ENCODE measurements around the gene TSPEAR.
"Not testable (repeated sequence)": the region's sequence is repeated elsewhere in the genome, so short reads cannot be mapped to it uniquely, and the experiment has no call there.

- not testable (repeated sequence) for TF ChIP-seq POLR2AphosphoS5 (IDR thresholded peaks at IDR 0.05; ENCODE audit: low read depth, low read length); CTCF (IDR thresholded peaks at IDR 0.05); TCF7L2 (IDR thresholded peaks at IDR 0.05; ENCODE audit: low read depth, low read length); SIN3A (IDR thresholded peaks at IDR 0.05; ENCODE audit: borderline replicate concordance, insufficient read depth, low read depth, low read length); REST (IDR thresholded peaks at IDR 0.05; ENCODE audit: insufficient read depth in 1 of 2, low read depth in 2 of 2, low read length in 1 of 2)
These were observed 83.5 kb downstream of the TSPEAR start for GRCh38 chr21:44627831-44628233.
